H9 (cell line): ENCODE data around the gene KLHDC3. TPM values are rescaled to one million over a fixed set of nuclear protein-coding genes. Genes with fewer than 3 reads are reported as not detected.

Source experiments
- DNase-seq: peaks from one replicate; pipeline ENCODE4 v3.0.0-alpha.2; 2017
- H2AFZ ChIP-seq: one replicate; pipeline ENCODE4 v1.6.1; 2013; ENCODE audit warnings: mild to moderate bottlenecking, low read length, control low read depth, moderate library complexity
- H2AK5ac ChIP-seq: 2 replicates; pipeline ENCODE4 v1.6.1; 2013; ENCODE audit warnings: low read length, control low read depth, mixed read lengths; ENCODE audit not compliant: insufficient read length
- H2BK120ac ChIP-seq: one replicate; pipeline ENCODE4 v1.6.1; 2013; ENCODE audit warnings: low read depth, mild to moderate bottlenecking, low read length, control low read depth, inconsistent platforms; ENCODE audit not compliant: poor library complexity, severe bottlenecking
- H2BK12ac ChIP-seq: 2 replicates; pipeline ENCODE4 v1.6.1; 2013; ENCODE audit warnings: low read length, control low read depth, mixed read lengths, low read depth; ENCODE audit not compliant: insufficient read length
- H2BK15ac ChIP-seq: 2 replicates; pipeline ENCODE4 v1.6.1; 2013; ENCODE audit warnings: low read depth, low read length, control low read depth
- H2BK20ac ChIP-seq: one replicate; pipeline ENCODE4 v1.6.1; 2013; ENCODE audit warnings: low read depth, mild to moderate bottlenecking, low read length, control low read depth, inconsistent platforms; ENCODE audit not compliant: poor library complexity, severe bottlenecking
- H2BK5ac ChIP-seq: 2 replicates; pipeline ENCODE4 v1.6.1; 2013; ENCODE audit warnings: low read length, control low read depth, mixed read lengths; ENCODE audit not compliant: insufficient read length
- H3K14ac ChIP-seq: 2 replicates; pipeline ENCODE4 v1.6.1; 2013; ENCODE audit warnings: low read length, control low read depth; ENCODE audit not compliant: insufficient read depth
- H3K18ac ChIP-seq: 2 replicates; pipeline ENCODE4 v1.6.1; 2013; ENCODE audit warnings: low read depth, mild to moderate bottlenecking, mixed read lengths, low read length, control low read depth; ENCODE audit not compliant: insufficient read length
- H3K23ac ChIP-seq: 2 replicates; pipeline ENCODE4 v1.6.1; 2013; ENCODE audit warnings: low read length, control low read depth, mixed read lengths, low read depth; ENCODE audit not compliant: insufficient read length
- H3K23me2 ChIP-seq: 2 replicates; pipeline ENCODE4 v1.6.1; 2013; ENCODE audit warnings: low read depth, mild to moderate bottlenecking, mixed read lengths, low read length, control low read depth; ENCODE audit not compliant: insufficient read length, poor library complexity, severe bottlenecking
- H3K27ac ChIP-seq: 2 replicates; pipeline ENCODE4 v1.5.1; 2013; ENCODE audit warnings: low read length, control low read depth, mixed read lengths, low read depth; ENCODE audit not compliant: insufficient read length
- H3K27me3 ChIP-seq: 2 replicates; pipeline ENCODE4 v1.6.1; 2013; ENCODE audit warnings: low read length, control low read depth, inconsistent platforms; ENCODE audit not compliant: insufficient read depth
- H3K4ac ChIP-seq: 2 replicates; pipeline ENCODE4 v1.6.1; 2013; ENCODE audit warnings: low read depth, mild to moderate bottlenecking, control low read depth, inconsistent platforms, low read length, moderate library complexity
- H3K4me1 ChIP-seq: 2 replicates; pipeline ENCODE4 v1.6.1; 2013; ENCODE audit warnings: low read length, control low read depth, inconsistent platforms; ENCODE audit not compliant: insufficient read depth
- H3K4me2 ChIP-seq: 2 replicates; pipeline ENCODE4 v1.6.1; 2013; ENCODE audit warnings: low read length, control low read depth, mixed read lengths; ENCODE audit not compliant: insufficient read length, insufficient read depth
- H3K56ac ChIP-seq: 2 replicates; pipeline ENCODE4 v1.6.1; 2013; ENCODE audit warnings: low read depth, mild to moderate bottlenecking, mixed read lengths, low read length, control low read depth; ENCODE audit not compliant: insufficient read length
- H3K79me1 ChIP-seq: 2 replicates; pipeline ENCODE4 v1.6.1; 2013; ENCODE audit warnings: low read depth, mild to moderate bottlenecking, moderate library complexity, low read length, control low read depth, inconsistent platforms; ENCODE audit not compliant: insufficient read depth, poor library complexity, severe bottlenecking
- H3K79me2 ChIP-seq: 2 replicates; pipeline ENCODE4 v1.6.1; 2013; ENCODE audit warnings: low read length, control low read depth, inconsistent platforms; ENCODE audit not compliant: insufficient read depth
- H3K9ac ChIP-seq: 2 replicates; pipeline ENCODE4 v1.6.1; 2013; ENCODE audit warnings: low read length, control low read depth, mixed read lengths; ENCODE audit not compliant: insufficient read length; ENCODE audit errors: extremely low read depth
- H3K9me3 ChIP-seq: one replicate; pipeline ENCODE4 v1.6.1; 2013; ENCODE audit warnings: low read depth, low read length, inconsistent platforms; ENCODE audit not compliant: control insufficient read depth
- H3T11ph ChIP-seq: one replicate; pipeline ENCODE4 v1.6.1; 2013; ENCODE audit warnings: mild to moderate bottlenecking, low read length, control low read depth, inconsistent platforms
- H4K20me1 ChIP-seq: one replicate; pipeline ENCODE4 v1.6.1; 2013; ENCODE audit not compliant: control insufficient read depth, insufficient read length, insufficient read depth
- H4K5ac ChIP-seq: 2 replicates; pipeline ENCODE4 v1.6.1; 2013; ENCODE audit warnings: low read depth, mild to moderate bottlenecking, mixed read lengths, low read length, control low read depth; ENCODE audit not compliant: insufficient read length
- H4K8ac ChIP-seq: replicated peaks from 2 replicates; pipeline ENCODE4 v1.6.1; 2013; ENCODE audit warnings: low read length, control low read depth, mixed read lengths, low read depth; ENCODE audit not compliant: insufficient read length
- H4K91ac ChIP-seq: 2 replicates; pipeline ENCODE4 v1.6.1; 2013; ENCODE audit warnings: low read depth, mild to moderate bottlenecking, moderate library complexity, mixed read lengths, low read length, control low read depth; ENCODE audit not compliant: insufficient read length
- H3K27ac Mint-ChIP-seq, 3 experiments: 2 replicates in 2 of 3; 3 replicates in 1 of 3; pipeline ENCODE4 v1.8.0; 2020 to 2021; ENCODE audit warnings: mixed read lengths in 3 of 3, mild to moderate bottlenecking in 1 of 3, moderate library complexity in 1 of 3
- H3K27me3 Mint-ChIP-seq: 2 replicates; pipeline ENCODE4 v1.8.0; 2021; ENCODE audit warnings: low read depth, mild to moderate bottlenecking, moderate library complexity, mixed read lengths
- H3K36me3 Mint-ChIP-seq, 3 experiments: 2 replicates in 2 of 3; 3 replicates in 1 of 3; pipeline ENCODE4 v1.8.0; 2020 to 2021; ENCODE audit warnings: low read depth in 3 of 3, mixed read lengths in 3 of 3; ENCODE audit not compliant: insufficient read depth in 1 of 3
- H3K4me1 Mint-ChIP-seq, 2 experiments: 2 replicates each; pipeline ENCODE4 v1.8.0; 2020; ENCODE audit warnings: mixed read lengths in 2 of 2
- H3K4me3 Mint-ChIP-seq, 2 experiments: 2 replicates in 1 of 2; 3 replicates in 1 of 2; pipeline ENCODE4 v1.8.0; 2020 to 2021; ENCODE audit warnings: mild to moderate bottlenecking in 2 of 2, mixed read lengths in 2 of 2, moderate library complexity in 1 of 2
- H3K9me3 Mint-ChIP-seq, 2 experiments: 2 replicates in 1 of 2; 3 replicates in 1 of 2; pipeline ENCODE4 v1.8.0; 2020; ENCODE audit warnings: mild to moderate bottlenecking in 2 of 2, mixed read lengths in 2 of 2, moderate library complexity in 1 of 2
- WGBS: extraction: QIAGEN DNeasy Blood & Tissue Kit; methylation state at CpG from one replicate; pipeline ENCODE4 v1.1.7; 2013; ENCODE audit warnings: missing lambda C conversion rate, low lambda C conversion rate, mixed read lengths; ENCODE audit not compliant: insufficient read length; ENCODE audit errors: extremely low coverage; 5-methylcytosine and 5-hydroxymethylcytosine counted together
- total RNA-seq: library from RNA; stranded (reverse); gene quantifications from 2 replicates; pipeline ENCODE4 v1.2.1, GENCODE V29; 2021
- TF ChIP-seq, protein P1 (sequence below): fragments of 200-600 bp; sonication (generic); conservative IDR thresholded peaks from 3 replicates; pipeline ENCODE4 v1.8.0; 2021; ENCODE audit warnings: antibody characterized with exemption, mild to moderate bottlenecking

The KLHDC3 gene
- total RNA-seq, 1 experiment from 2014 or later, result 146 TPM

DNA sequence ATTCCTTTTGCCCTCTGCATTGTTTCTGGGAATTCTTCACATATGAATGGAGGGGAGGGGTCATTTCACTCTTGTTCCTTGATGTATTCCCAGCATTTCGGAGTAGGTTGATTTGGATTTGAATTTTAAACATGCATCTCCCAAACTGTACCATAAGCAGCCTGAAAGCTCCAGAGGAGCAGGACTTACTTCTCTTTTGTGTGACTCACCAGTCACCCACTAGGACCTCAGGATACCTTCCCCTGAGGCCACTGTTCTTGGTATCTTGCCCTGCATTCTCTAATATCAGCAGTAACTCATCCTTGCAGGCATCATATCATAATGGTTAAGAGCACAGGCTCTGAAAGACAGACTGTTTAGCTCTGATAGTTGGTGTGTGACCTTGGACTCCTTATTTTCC lies 44.5 kb downstream of the KLHDC3 start:
- H4K91ac ChIP-seq, result no peak overlapping the region
- H2BK12ac ChIP-seq, result no peak overlapping the region
- no peak overlapping the region for H2BK120ac ChIP-seq
- no peak for DNase-seq
- no peak overlapping the region for H3K18ac ChIP-seq
- H3K4me3 Mint-ChIP-seq, result peak overlapping the region; percentile 93 to 96
- TF ChIP-seq, protein P1, sequence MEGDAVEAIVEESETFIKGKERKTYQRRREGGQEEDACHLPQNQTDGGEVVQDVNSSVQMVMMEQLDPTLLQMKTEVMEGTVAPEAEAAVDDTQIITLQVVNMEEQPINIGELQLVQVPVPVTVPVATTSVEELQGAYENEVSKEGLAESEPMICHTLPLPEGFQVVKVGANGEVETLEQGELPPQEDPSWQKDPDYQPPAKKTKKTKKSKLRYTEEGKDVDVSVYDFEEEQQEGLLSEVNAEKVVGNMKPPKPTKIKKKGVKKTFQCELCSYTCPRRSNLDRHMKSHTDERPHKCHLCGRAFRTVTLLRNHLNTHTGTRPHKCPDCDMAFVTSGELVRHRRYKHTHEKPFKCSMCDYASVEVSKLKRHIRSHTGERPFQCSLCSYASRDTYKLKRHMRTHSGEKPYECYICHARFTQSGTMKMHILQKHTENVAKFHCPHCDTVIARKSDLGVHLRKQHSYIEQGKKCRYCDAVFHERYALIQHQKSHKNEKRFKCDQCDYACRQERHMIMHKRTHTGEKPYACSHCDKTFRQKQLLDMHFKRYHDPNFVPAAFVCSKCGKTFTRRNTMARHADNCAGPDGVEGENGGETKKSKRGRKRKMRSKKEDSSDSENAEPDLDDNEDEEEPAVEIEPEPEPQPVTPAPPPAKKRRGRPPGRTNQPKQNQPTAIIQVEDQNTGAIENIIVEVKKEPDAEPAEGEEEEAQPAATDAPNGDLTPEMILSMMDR, result no peak
- no peak overlapping the region for H3T11ph ChIP-seq
- H3K9me3 ChIP-seq, result no peaks in the 10 kb centered on the region
- peaks cover 15 to 39% (median 25%) of the 10 kb centered on the region in 3 experiments for H3K36me3 Mint-ChIP-seq
- peak overlapping the region; percentile 83 for H3K4me2 ChIP-seq
- H3K4me1 Mint-ChIP-seq, result peaks cover 24 to 29% of the 10 kb centered on the region in 2 experiments
- no peak overlapping the region for H3K14ac ChIP-seq
- peak overlapping the region in 2 of 3 experiments; percentile 98 to 100; a peak in 3 of 7 replicates for H3K27ac Mint-ChIP-seq
- no peak overlapping the region for H4K5ac ChIP-seq
- H3K27ac ChIP-seq, result no peak overlapping the region
- no peak overlapping the region for H4K8ac ChIP-seq
- H3K79me1 ChIP-seq, result peaks cover 3% of the 10 kb centered on the region
- no peak overlapping the region for H2BK5ac ChIP-seq
- H3K9ac ChIP-seq, result peak overlapping the region; percentile 89
- no peak overlapping the region for H3K23ac ChIP-seq
- no peaks in the 10 kb centered on the region for H3K23me2 ChIP-seq
- H3K27me3 Mint-ChIP-seq, result no peaks in the 10 kb centered on the region
- H3K56ac ChIP-seq, result no peak overlapping the region
- 0 out of 2 replicates have a peak, but pooled peaks cover 4% of the 10 kb centered on the region for H3K4me1 ChIP-seq
- no peaks in the 10 kb centered on the region for H3K27me3 ChIP-seq
- H4K20me1 ChIP-seq, result no peaks in the 10 kb centered on the region
- H3K79me2 ChIP-seq, result peaks cover 10% of the 10 kb centered on the region; the same call in 1 of the 2 replicates
- H2AK5ac ChIP-seq, result no peak overlapping the region
- WGBS, result no CpG with 5 or more reads among the region's 1 CpG
- H2BK15ac ChIP-seq, result no peak overlapping the region
- H3K4ac ChIP-seq, result no peak overlapping the region
- H2BK20ac ChIP-seq, result no peak overlapping the region
- no peak overlapping the region for H2AFZ ChIP-seq
- H3K9me3 Mint-ChIP-seq, result peaks cover 0 to 3% of the 10 kb centered on the region in 2 experiments; a peak in 1 of 5 replicates
